ENCODE measurements around the gene EBNA1BP2. TPM values are rescaled to one million over a fixed set of nuclear protein-coding genes. Genes with fewer than 3 reads are reported as not detected.

EBNA1BP2 gene
- total RNA-seq, 2 donors from 2014 or later = 28.4 to 85.4 TPM

DNA sequence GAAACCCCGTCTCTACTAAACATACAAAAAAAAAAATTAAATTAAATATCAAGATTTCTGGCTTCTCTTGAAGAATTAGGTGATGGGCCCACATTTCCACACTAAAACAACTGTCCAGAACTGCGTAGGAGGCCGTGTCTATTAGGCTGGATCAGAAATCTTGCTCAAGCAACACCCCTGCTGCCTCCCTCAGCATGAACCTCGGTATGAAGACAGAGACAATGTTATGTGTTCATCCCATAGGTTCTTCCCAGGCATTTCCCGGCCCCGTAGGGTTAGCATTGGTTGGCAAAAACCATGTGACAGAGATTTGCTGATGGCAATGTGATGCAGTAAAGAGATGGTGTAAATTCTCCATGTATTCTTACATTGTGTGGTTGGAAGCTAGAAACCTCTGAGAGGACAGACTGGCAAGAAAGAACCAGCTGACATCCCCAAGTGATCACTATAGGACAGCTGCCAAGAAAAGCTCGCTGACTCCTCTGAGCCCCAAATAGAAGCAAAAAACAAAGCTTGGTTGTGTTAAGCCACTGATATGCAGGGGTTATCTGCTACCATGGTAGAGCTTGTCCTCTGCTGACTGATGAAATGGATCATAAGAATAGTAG, 34.5 kb downstream of the EBNA1BP2 start:
- H3K27ac ChIP-seq = no peak overlapping the region
- TF ChIP-seq, protein P1, sequence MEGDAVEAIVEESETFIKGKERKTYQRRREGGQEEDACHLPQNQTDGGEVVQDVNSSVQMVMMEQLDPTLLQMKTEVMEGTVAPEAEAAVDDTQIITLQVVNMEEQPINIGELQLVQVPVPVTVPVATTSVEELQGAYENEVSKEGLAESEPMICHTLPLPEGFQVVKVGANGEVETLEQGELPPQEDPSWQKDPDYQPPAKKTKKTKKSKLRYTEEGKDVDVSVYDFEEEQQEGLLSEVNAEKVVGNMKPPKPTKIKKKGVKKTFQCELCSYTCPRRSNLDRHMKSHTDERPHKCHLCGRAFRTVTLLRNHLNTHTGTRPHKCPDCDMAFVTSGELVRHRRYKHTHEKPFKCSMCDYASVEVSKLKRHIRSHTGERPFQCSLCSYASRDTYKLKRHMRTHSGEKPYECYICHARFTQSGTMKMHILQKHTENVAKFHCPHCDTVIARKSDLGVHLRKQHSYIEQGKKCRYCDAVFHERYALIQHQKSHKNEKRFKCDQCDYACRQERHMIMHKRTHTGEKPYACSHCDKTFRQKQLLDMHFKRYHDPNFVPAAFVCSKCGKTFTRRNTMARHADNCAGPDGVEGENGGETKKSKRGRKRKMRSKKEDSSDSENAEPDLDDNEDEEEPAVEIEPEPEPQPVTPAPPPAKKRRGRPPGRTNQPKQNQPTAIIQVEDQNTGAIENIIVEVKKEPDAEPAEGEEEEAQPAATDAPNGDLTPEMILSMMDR (IDR thresholded peaks at IDR 0.05) = no peak
- no peak overlapping the region for H3K9ac ChIP-seq (ENCODE audit: low read depth in 2 of 2, low read length in 2 of 2)
- no peaks in the 10 kb centered on the region for H3K36me3 ChIP-seq
- H3K4me3 ChIP-seq = no peak overlapping the region
- intact Hi-C loops (cut with DNase I) = no loop called here
- no peaks in the 10 kb centered on the region for H3K4me1 ChIP-seq
- DNase-seq = no peak
- no peaks in the 10 kb centered on the region for H3K9me3 ChIP-seq
- H3K27me3 ChIP-seq = no peaks in the 10 kb centered on the region

DNA sequence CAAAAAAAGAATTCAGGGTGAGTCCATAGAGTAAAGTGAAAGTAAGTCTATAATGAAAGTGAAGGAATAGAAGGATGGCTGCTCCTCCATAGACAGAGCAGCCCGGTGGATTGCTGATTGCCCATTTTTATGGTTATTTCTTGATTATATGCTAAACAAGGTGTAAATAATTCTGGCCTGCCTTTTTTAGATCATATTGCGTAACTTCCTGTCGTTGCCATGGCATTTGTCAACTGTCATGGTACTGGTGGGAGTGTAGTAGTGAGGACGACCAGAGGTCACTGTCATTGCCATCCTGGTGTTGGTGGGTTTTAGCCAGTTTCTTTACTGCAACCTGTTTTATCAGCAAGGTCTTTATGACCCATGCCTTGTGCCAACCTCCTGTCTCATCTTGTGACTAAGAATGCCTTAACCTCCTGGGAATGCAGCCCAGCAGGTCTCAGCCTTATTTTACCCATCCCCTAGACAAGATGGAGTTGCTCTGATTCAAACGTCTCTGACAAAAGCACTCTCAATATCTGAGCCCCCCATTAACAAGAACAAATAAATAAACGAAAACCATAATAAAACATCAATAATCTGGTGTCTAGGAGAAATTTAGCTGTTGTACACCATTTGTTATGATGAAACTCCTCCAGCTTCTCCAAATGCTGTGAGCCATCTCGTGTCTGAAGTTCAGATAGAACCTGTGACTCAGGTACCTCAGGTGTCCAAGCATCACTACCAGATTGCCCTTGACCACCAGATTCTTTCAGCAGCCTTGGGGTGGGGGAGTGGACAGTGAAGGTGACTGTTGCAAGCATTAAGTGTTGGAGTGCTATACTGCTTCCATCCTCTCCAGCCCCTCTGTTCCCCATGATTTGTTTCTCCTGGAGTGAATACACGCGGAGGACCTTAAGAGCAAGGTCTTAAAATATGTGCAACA, 36.0 kb downstream of the EBNA1BP2 start:
- Histone ChIP-seq H3K4me1 (no peaks in the 10 kb centered on the region), H3K9ac (ENCODE audit: low read depth in 2 of 2, low read length in 2 of 2) (no peak overlapping the region), H3K4me3 (no peak overlapping the region), H3K36me3 (no peaks in the 10 kb centered on the region), H3K9me3 (no peaks in the 10 kb centered on the region), H3K27me3 (no peaks in the 10 kb centered on the region), H3K27ac (no peak overlapping the region)
- TF ChIP-seq, protein P1 (IDR thresholded peaks at IDR 0.05) = no peak
- intact Hi-C loops (cut with DNase I) = no loop called here
- no peak for DNase-seq

DNA sequence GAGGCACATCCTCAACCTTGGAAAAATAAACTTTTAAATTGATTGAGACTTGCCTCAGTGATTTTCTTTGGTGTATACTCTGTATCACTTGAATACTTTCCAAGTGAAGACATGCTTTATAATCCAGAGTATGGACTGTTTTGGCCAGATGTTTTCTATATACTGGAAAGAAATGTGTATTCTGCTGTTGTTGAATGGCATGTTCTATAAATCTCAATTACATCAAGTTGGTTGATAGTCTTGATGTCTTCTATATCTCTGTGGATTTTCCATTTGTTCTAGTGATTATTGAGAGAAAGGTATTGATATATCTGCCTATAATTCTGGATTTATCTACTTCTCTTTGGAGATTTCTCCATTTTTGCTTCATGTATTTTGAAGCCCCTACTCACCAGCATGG, 37.5 kb downstream of the EBNA1BP2 start:
- no peaks in the 10 kb centered on the region for H3K4me1 ChIP-seq
- no peaks in the 10 kb centered on the region for H3K27me3 ChIP-seq
- TF ChIP-seq, protein P1 (IDR thresholded peaks at IDR 0.05) = no peak
- no peaks in the 10 kb centered on the region for H3K9me3 ChIP-seq
- H3K4me3 ChIP-seq = no peak overlapping the region
- no peak for DNase-seq
- no peak overlapping the region for H3K27ac ChIP-seq
- no peak overlapping the region for H3K9ac ChIP-seq (ENCODE audit: low read depth in 2 of 2, low read length in 2 of 2)
- no peaks in the 10 kb centered on the region for H3K36me3 ChIP-seq
- intact Hi-C loops (cut with DNase I) = no loop called here

DNA sequence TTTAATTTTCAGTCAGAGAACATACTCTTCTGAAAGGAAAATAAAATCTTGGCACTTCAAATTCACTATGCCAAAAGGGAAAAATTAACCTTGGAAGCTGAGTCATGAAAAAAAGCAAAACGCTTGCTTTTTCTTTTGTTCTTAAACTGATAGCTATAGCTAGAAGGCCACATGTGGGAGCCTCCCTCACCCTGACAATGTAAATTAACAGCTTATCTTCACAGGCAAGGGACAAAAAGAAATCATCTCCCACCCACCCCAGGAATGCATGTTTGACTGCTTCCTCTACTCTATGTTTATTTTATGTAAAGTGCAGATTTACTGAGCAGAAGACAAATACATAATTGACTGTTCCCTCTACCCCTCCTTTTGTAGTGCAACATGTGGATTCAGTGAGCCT, 38.0 kb downstream of the EBNA1BP2 start:
- Histone ChIP-seq H3K4me1 (no peaks in the 10 kb centered on the region), H3K4me3 (no peak overlapping the region), H3K9me3 (no peaks in the 10 kb centered on the region), H3K27me3 (no peaks in the 10 kb centered on the region), H3K9ac (ENCODE audit: low read depth in 2 of 2, low read length in 2 of 2) (no peak overlapping the region), H3K36me3 (no peaks in the 10 kb centered on the region), H3K27ac (no peak overlapping the region)
- intact Hi-C loops (cut with DNase I) = no loop called here
- TF ChIP-seq, protein P1 (IDR thresholded peaks at IDR 0.05) = no peak
- no peak for DNase-seq

DNA sequence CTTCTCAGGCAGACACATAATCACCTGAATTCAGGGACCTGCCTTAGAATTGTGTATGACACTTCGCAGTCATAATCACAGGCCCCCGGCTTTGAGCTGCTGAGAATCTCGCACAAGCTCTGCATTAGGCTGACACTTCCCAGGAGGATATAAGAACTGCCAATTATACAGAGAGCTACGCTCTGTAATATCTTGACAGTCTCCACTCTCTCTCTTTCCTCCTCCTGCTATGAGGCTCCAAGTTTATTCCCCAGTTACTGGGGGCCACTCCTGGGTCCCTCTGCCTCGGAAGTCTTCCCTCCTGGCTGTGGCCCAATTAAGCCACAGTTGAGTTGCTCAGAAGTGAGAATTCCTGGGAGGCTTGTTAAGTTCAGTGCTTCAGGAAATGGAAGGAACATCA, 42.7 kb downstream of the EBNA1BP2 start:
- intact Hi-C loops (cut with DNase I) = no loop called here
- TF ChIP-seq, protein P1 (IDR thresholded peaks at IDR 0.05) = no peak
- Histone ChIP-seq H3K27me3 (no peaks in the 10 kb centered on the region), H3K36me3 (no peaks in the 10 kb centered on the region), H3K27ac (no peak overlapping the region), H3K9me3 (no peaks in the 10 kb centered on the region), H3K9ac (ENCODE audit: low read depth in 2 of 2, low read length in 2 of 2) (no peak overlapping the region), H3K4me3 (no peak overlapping the region), H3K4me1 (no peaks in the 10 kb centered on the region)
- no peak for DNase-seq
